GM23248 (cell line): ENCODE data around the gene RFPL4AL1.

Source experiments
- EZH2 ChIP-seq: fragments of 200-600 bp; sonication (generic); IDR thresholded peaks from 2 replicates; pipeline ENCODE4 v1.6.1; 2018; ENCODE audit warnings: antibody characterized with exemption, mild to moderate bottlenecking; ENCODE audit not compliant: insufficient read depth, poor library complexity, severe bottlenecking
- EZH2phosphoT487 ChIP-seq: fragments of 200-600 bp; sonication (generic); IDR thresholded peaks from 2 replicates; pipeline ENCODE4 v1.6.1; 2018; ENCODE audit warnings: antibody characterized with exemption, moderate library complexity, mild to moderate bottlenecking, low read depth; ENCODE audit not compliant: insufficient read depth

- no peak for TF ChIP-seq EZH2
- TF ChIP-seq EZH2phosphoT487 = no peak
Measured at GRCh38 chr19:55777528-55777927, 8.6 kb downstream of the RFPL4AL1 start.
